Sigmoid colon (tissue), 4 donors: Measurements from ENCODE around the gene SLC6A6.

Experiments
- EP300 ChIP-seq, 4 donors: sonication (generic); formaldehyde crosslinking; IDR thresholded peaks; one replicate each; pipeline ENCODE4 v1.6.1; 2017; ENCODE audit warnings: antibody characterized with exemption in 4 of 4
- POLR2A ChIP-seq, 2 donors: fragments of 450-650 bp; IDR thresholded peaks; one replicate each; pipeline ENCODE4 v1.6.1; 2016; ENCODE audit warnings: antibody characterized with exemption in 2 of 2, mild to moderate bottlenecking in 2 of 2, moderate library complexity in 2 of 2
- TF ChIP-seq, protein P1 (sequence below), 4 experiments: fragments of 450-650 bp in 3 of 4; fragments of 200-600 bp in 1 of 4; IDR thresholded peaks; one replicate each; pipeline ENCODE4 v1.5.1; 2016 to 2019; ENCODE audit warnings: antibody characterized with exemption in 4 of 4, mild to moderate bottlenecking in 3 of 4, moderate library complexity in 2 of 4

DNA sequence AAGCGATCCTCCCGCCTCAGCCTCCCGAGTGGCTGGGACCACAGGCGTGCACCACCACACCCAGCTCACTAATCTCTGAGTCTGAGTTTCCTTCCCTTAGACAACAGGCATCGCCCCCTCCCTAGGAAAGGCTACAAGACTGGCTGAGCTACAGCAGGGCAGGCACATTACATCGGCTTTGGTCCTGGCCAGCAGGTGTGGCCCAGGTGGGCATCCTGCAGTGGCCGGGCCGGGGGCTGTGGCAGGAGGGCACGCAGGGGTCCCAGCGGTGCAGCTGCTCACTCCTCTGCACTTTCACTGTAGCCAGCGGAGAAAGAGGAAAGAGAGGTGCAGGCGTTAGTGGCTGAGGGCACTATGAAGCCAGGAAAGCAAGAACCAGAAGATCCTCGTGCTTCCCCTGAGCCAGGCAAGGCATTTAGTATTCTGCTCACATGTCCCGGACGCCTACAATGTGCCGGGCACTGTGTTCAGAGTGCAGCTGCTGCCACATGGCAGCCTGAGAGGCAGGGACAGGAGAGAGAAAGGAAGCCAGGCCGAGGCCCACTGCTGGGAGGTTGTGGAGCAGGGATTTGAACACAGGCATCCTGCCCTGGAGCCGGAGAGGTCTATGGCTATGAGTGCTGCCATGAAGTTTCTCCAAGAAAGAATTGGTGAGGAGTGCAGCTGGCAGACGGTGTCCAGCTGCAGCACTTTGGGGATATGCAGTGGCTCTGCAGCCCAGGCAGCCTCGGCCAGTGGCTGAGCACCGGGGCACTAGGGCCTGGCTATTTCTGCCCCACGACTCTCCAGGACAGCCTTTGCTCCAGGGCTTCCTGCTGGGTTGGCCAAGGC is 115.4 kb downstream of the SLC6A6 start:
- TF ChIP-seq, protein P1, sequence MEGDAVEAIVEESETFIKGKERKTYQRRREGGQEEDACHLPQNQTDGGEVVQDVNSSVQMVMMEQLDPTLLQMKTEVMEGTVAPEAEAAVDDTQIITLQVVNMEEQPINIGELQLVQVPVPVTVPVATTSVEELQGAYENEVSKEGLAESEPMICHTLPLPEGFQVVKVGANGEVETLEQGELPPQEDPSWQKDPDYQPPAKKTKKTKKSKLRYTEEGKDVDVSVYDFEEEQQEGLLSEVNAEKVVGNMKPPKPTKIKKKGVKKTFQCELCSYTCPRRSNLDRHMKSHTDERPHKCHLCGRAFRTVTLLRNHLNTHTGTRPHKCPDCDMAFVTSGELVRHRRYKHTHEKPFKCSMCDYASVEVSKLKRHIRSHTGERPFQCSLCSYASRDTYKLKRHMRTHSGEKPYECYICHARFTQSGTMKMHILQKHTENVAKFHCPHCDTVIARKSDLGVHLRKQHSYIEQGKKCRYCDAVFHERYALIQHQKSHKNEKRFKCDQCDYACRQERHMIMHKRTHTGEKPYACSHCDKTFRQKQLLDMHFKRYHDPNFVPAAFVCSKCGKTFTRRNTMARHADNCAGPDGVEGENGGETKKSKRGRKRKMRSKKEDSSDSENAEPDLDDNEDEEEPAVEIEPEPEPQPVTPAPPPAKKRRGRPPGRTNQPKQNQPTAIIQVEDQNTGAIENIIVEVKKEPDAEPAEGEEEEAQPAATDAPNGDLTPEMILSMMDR (IDR thresholded peaks at IDR 0.05), result no peak
- TF ChIP-seq POLR2A (IDR thresholded peaks at IDR 0.05) (no peak), EP300 (IDR thresholded peaks at IDR 0.05) (no peak)
